ENCODE data around the gene PDE1A.

PDE1A gene

DNA sequence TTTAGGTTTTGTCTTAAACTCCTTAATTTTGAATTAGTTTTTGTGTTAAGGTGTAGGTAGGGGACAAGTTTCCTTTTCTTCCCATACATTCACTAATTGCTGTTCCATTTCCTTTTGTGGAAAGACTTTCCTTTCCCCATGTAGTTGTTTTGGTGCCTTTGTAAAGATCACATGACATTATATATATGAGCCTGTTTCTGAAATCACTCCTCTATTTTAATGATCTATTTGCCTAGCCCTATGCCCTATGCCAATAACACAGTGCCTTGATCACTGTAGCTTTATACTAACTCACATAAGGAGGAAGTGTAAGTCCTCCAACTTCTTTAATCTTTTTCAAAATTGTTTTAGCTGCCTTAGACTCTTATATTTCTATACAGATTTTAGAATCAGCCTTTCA is 229.3 kb downstream of the PDE1A start:
- no peak for DNase-seq (ENCODE audit: low spot score)

DNA sequence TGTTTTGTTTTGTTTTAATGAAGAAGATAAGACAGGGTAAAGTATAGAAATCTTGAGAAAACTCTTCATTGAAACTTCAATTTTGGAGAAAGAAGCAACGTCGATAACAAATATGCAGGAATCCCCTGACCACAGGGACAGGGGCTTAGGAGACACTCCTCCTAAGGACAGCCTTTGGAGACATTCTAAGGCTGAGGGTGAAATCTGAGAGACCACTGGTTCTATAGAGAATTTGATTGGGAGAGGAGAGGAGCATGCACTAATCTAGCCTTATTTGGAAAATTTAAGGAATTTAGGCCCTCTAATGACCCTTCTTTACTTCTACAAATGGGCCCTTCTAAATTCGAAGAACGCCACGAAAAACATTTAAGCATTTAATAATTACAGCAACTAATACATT is 233.5 kb downstream of the PDE1A start:
- no peak for DNase-seq (ENCODE audit: low spot score)

DNA sequence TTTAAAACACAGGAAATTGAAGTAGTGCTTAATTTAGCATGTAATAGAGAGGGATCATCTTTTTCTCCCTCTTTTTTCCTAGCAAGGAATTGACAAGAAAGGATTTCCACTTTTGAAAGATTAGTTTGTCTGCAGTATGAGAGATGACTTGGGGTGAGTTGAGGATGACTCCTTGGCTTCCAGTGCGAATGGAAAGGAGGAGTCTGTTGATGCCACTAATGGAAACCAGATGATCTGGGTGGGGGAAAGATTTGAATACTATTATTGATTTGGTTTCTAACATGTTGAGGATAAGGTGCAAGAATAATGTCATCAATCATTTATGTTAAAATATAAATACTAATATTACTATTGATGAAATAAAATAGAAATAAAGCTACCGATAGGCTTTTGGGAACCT is 235.8 kb downstream of the PDE1A start:
- DNase-seq (ENCODE audit: low spot score), result no peak

DNA sequence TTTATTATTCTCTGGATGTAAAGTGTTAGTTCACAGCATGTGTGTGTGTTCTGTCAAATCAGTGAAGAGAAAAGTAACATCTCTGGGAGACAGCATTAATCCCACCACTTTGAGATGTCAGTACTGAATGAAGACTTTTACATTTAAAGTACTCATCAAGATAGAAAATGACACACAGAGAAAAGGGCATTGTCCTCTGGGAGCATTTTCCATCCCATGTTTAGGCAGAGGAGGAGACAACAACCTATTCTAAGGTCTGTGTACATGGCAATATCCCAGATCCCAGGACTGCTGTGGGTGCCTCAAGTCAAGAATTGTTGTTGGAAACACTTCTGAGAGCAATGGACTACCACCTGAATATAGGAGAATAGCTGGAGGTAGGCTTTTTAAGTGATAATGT is 239.7 kb downstream of the PDE1A start:
- DNase-seq (ENCODE audit: low spot score), result no peak

DNA sequence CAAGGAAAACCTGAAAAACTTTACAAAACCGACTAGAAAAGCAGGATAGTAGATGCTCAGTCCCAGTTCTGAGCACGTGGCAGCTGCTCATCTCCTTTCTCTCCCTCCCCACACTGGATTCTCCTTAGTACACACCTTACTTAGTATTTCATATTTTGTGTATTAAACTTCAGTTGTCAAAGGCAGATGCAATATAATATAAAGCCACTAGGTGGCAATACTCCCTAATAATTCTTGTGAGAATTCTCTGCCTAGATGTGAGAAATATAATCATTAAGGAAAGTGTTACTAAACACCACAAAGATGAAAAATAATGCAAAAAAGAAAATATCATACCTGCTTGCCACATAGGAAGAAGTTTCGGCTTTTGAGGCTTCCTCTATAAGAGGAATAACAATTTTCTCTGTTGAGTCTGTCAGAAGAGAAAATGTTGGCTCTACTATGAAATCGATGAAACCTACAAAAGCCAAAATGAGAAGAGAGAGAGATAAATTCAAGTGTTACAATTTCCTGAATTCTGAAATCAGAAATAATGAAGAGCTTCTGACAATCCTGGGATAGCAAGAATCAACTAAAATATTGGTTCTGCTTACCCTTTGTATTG is 240.6 kb downstream of the PDE1A start:
- no peak for DNase-seq (ENCODE audit: low spot score)

DNA sequence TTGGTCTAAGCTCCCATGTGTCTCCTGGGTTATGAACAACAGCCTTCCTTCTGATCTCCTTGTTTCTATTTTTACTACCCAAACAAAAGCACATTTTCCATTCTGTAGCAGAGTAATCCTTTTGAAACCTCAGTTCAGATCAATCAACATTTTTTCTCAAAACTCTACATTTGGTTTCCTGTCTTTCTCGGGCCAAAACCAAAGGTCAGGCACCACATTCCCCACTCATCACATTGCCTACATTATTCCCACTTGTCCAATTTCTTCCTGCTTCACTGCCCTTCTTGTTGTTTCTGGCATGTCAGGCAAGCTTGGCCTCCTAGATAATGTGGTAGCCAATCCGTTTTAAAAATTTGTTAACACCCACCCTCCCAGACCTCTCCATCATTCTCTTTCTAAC is 244.4 kb downstream of the PDE1A start:
- DNase-seq (ENCODE audit: low spot score), result no peak

DNA sequence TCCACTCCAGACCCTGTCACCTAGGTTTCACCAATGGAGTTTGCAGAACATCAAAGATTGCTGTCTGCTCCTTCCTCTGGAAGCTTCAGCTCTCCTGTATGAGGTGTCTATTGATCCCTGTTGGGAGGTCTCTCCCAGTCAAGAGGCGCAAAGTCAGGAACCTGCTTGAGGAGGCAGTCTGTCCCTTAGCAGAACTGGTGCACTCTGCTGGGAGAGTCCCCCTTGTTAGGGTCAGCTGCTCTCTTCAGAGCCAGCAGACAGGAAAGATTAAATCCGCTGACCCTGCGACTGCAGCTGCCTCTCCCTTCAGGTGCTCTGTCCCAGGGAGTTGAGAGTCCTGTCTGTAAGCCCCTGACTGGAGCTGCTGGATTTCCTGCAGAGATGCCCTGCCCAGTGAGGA is 245.5 kb downstream of the PDE1A start:
- no peak for DNase-seq (ENCODE audit: low spot score)

DNA sequence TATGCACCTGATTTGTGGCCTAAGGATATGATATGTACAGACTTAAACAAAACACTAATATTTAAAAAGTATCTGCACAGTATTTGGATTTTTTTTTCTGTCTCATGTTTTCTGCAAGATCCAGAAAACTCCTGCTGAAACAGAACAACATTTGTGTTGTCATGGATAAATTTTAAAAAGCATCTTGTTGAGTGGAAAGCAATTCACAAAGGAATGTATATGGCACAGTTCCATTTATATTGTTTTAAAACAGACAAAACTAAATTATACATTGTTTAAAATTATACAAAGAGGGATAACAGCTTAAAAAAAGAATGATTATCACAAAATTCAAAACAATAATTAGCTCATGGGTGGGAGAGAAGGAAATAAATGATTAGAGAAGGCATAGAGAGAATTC is 247.7 kb downstream of the PDE1A start:
- no peak for DNase-seq (ENCODE audit: low spot score)

DNA sequence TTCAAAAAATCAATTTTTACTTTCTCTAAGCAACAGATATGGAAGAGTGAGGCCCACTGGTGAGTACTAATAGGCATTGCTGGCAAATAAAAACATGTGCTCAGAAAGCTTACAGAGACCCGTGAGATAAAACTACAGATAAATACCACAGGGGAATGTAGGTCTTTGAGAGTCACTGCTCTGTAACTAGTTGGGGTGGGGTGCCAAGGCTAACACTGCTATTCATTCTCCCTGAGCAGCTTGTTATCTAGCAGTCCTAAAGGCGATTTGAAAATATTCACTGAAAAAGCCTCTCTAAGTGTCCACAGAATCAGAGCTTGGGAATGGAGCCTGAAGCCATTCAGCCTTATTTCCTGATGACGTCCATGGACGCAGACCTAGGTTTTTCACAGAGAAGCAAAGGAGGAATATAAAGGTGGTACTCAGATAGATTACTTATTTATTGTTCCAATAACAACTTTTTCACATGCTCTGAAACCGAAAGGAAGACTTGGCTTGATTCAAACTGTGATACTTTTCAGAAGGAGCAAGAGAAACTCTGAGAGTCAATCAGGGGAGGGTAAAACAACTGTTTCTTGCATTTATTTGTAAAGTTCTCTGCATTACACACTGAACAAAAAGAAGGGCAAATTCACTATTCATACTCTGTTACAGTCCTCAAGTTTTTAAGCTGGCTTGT is 252.8 kb downstream of the PDE1A start:
- DNase-seq (ENCODE audit: low spot score), result no peak

DNA sequence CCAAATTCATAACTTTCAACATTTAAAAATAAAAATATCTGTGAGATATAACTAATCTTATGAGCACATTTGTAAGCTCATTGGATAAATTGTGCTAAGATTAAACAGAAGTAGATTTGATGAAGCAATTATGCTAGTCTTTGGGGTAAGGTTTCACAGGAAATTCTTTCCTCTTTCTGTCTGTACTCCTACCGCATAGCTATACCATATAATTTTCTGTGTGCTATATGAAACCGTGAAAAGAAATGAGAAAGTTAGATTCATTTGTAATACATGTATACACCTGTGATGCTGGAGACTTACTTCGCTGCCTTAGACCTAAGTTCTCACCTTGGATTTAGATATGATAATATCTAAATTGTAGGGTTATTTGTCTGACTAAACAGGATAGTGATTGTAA is 256.5 kb downstream of the PDE1A start:
- DNase-seq (ENCODE audit: low spot score), result no peak

DNA sequence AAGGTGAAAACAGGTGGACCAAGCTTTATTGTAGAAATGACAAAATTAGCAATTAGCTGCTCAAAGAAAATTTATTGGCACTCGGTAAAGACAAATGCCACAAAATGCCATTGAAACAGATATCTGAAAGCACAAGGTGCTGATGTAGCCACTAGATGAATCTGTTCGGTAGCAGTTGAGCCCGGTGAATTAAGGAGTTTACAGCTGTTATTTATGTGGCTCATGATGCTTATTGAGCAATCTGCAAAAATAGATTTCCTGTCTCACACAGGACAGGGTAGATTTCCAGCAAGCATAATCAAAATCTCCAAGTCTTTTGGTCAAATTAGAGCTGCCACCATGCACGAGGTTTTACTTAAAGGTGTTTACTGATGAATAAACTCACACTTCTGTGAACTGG is 259.0 kb downstream of the PDE1A start:
- DNase-seq (ENCODE audit: low spot score), result no peak

DNA sequence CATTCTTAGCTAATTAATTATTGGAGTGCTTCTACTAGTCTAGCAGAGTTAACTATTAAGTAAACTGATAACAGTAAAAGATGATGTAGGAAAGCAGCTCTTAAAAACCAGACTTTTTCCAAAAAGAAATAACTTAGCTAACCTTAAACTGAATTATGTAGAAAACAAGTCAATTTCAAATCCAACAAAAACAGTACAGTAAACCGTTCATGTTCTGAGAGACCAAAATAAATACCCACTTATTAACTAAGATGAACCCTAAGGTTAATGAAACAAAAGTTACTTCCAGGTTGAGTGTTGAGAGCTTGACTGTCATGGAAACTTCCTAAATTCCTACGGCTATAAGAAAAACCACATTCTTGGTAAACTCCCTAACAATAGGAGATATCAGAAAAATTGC is 260.0 kb downstream of the PDE1A start:
- DNase-seq (ENCODE audit: low spot score), result no peak

DNA sequence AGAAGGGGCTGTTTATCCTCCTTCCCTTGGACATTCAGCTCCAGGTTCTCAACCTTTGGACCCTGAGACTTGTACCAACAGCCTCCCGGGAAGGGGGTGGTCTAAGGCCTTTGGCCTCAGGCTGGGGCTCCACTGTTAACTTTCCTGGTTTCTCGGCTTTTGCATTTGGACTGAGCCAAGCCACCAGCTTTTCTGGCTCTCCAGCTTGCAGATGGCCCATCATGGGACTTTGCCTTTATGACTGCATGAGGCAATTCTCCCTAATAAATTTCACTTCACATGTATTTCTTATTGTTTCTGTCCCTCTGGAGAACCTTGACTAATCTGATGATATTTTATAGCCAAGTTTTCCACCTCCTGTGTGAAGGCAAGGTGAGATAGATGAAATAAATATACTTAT is 260.4 kb downstream of the PDE1A start:
- DNase-seq (ENCODE audit: low spot score), result no peak

DNA sequence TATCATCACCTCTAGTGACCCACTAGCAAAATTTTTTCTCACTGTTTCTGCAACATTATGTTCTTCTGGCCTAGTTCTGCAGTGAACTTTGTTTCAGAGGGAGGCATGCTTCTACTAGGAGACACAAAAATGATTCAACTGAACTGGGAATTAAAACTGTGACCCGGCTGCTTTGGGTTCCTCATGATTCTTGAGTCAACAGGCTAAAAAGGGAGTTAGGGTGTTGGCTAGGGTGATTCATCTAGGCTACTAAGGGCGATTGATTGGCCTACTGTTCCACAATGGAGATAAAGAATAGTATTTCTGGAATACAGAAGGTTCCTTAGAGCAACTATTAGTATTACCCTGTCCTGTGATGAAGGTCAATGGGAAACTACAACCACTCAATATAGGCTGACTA is 261.6 kb downstream of the PDE1A start:
- DNase-seq (ENCODE audit: low spot score), result no peak

DNA sequence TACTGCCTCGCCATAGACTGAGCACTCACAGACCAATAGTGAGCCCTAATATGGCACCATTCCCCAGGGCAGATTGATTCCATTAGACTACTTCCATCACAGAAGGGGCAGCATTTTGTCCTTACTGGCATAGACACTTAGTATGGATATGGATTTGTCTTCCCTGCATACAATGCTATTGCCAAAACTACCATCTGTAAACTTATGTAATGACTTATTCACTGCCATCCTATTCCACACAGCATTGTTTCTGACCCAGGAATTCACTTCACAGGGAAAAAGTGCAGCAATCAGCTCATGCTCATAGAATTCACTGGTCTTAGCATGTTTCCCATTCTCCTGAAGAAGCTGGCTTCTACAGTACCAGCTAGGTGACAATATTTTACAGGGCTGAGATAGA is 262.1 kb downstream of the PDE1A start:
- DNase-seq (ENCODE audit: low spot score), result no peak

DNA sequence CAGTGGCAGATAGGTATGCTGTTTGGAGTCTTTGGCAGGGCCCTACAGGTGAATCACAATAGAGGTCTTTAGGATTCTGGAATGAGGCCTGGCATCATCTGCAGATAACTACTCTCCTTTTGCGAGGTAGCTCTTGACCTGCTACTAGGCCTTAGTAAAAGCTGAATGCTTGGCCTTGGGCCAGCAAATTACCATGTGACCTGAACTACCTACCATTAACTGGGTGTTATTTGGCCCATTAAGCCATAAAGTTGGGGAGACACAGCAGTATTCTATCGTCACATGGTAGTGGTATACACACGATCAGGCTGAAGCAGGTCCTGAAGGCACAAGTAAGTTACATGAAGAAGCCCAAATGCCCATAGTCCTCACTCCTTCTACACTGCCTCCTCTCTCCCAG is 263.0 kb downstream of the PDE1A start:
- no peak for DNase-seq (ENCODE audit: low spot score)

DNA sequence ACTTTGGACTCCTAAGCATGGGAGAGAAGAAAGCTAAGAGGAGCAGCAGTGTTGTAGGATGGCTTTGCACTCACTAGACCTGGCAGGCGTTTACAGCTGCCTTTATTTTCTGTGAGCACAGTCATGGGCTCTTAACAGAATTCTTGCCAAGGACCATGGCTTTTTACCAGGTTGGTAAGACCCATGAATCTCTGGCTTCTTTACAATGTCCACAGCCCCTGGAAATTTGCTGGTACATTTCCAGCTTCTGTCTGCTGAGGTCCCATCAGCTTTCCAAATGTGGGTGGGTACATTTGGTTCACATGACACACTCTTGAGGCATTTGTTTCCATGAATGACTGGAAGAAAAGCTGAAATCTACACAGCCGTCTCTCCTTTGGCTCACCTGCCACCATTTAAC is 278.5 kb downstream of the PDE1A start:
- DNase-seq (ENCODE audit: low spot score), result no peak

DNA sequence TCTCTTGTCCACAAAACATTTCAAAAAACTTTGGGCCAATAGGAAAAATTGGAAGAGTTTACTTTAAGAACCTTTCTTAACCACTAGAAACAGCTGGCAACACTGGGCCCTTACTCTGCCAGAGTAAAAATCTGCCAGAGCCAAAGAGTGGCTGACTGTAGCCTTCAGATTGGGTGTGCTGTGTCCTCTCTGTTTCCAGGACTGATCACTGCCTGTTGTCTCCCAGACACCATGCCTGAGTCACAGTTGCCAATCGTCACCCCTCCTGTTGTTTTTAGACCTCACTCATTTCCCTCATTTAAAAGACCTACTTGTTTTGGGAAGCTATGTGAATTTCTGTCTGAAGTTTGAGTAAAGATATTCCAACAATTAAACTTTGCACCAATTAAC is 282.1 kb downstream of the PDE1A start:
- no peak for DNase-seq (ENCODE audit: low spot score)

DNA sequence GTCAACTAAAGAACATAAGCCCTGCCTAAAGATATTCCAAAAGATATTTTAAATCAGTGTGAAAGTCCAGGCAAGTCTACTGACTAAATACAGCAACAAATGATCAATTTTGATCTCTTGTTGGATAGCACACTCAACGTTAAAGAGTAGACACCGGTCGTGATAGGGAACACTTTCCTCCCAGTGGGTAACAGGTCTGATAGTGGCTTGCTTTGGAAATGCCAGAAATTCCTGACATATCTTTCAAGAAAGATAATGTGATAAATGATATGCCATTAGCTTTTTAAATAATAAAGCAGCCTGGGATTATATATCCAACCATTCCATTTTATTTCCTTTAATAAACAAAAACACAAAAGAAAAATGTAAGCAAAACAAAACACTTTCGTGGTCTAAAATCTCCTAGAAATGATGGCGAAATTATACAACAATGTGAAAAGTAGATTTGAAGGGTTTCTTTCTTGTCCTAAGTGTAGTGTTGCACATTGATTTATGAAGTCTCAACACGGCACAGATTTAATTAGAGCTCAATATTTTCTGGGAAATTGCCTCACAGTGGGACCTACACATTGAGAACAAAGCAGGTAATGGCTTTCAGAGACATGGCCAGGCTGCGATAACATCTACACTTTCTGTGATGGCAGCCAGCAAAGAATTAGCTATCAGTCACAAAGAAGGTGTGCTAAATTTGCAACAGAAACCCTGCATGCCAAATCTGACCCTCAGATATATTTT is 282.6 kb downstream of the PDE1A start:
- no peak for DNase-seq (ENCODE audit: low spot score)

DNA sequence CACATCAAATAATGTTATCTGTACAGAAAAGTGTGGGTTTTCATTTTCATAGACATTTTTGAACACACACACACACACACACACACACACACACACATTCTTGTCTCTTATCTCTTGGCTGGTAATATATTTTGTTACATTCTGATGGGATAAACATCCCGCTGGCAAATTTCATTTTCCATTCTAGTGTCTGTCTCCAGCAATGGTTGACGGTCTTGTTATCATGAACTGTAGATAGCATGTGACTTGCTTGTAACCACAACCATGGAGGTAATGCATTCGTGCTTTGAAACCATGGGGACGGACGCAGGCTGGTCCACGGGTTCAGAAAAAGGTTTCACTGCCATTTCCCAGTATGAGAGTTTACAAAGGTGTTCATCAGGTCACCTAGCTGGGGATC is 284.8 kb downstream of the PDE1A start:
- no peak for DNase-seq (ENCODE audit: low spot score)

DNA sequence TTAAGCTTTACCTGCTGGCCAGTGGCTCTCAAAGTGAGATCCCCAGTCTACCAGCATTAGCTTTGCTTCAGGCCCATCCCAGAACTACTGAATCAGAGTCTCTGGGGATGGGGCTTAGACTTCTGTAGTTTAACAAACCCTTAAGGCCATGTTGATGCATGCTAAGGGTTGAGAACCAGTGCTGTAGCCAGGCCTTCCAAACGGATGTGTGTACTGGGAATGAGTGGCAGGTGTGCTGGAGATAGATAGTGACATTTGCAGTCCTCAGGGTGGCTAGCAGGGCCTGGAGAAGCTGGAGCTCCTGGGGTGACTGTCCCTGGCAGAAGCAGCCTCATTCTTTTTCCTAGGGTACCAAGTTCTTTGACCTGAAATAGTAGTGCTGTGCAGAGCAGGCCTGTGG is 292.6 kb downstream of the PDE1A start:
- no peak for DNase-seq (ENCODE audit: low spot score)

DNA sequence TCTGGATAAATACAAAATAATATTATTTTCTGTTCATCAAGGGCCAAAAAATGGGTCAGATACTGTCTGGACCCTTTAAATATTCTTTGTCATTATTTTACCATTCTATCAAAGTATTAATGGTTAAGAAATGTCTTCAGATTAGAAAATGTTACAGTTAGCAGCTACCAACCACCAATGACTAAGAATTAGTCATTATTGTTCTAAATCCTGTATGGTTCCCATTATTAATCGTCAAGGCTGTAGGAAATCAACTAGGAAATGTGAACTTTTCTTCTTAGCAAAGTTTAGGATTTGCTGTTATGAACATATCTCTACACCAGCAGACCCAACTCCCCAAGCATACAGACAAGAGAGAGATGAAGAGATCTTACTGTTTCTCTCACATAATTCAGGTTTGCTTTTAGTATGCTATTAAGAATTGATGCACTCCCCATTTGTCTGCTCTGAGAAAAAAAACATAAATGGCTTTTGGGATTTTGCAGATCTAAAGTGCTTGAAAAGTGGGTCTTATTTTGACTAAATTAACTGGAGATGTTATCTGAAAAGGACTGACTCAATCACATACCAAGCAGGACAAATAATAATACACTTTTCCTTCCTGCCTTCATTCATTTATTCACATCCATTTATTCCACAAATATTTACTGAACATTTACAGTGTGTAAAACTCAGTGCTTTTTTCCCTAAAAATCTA is 293.5 kb downstream of the PDE1A start:
- DNase-seq (ENCODE audit: low spot score), result no peak

DNA sequence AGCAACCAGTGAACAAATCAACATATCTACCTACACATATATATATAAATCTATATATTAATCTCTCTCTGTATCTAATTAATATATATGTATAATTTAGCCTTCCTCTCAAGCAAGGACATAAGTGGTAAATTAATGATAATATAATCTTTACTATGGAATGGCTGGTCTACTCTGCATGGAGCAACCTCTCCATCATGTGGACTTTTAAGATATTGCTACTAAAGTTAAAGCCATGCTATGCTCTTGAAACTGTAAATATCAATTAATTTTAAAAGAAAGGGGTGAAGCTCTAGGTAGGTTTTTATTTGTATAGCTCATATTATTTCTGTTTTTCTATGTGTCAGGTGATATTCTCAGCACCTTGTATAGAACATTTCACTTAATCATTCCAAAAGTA is 294.2 kb downstream of the PDE1A start:
- no peak for DNase-seq (ENCODE audit: low spot score)

All from D341Med (cell line).